ENCODE measurements around the gene ESR1. TPM values are rescaled to one million over a fixed set of nuclear protein-coding genes. Genes with fewer than 3 reads are reported as not detected.
"Not testable (repeated sequence)": the region's sequence is repeated elsewhere in the genome, so short reads cannot be mapped to it uniquely, and the experiment has no call there.

The ESR1 gene
- total RNA-seq, 2 donors from 2014 or later, result 2.4 to 3.9 TPM

DNA sequence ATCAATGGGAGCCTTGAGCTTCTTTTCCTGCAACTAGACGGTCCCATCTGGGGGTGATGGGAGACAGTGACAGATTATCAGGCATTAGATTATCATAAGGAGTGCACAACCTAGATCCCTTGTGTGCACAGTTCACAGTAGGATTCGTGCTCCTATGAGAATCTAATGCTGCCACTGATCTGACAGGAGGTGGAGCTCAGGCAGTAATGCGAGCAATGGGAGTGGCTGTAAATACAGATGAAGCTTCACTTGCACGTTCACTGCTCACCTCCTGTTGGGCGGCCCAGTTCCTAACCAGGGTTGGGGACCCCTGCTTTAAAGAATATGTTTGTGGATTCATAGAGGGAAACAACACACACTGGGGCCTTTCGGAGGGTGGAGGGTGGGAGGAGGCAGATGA lies 180.7 kb downstream of the ESR1 start:
- H3K27me3 Mint-ChIP-seq, result peaks cover 17% of the 10 kb centered on the region
- not testable (repeated sequence) for H3K4me3 Mint-ChIP-seq; ATAC-seq; H3K27ac Mint-ChIP-seq; H3K9me3 ChIP-seq (ENCODE audit: control insufficient read depth, low read length, poor library complexity, severe bottlenecking); H3K4me1 Mint-ChIP-seq; H3K36me3 Mint-ChIP-seq (ENCODE audit: low read depth); DNase-seq

DNA sequence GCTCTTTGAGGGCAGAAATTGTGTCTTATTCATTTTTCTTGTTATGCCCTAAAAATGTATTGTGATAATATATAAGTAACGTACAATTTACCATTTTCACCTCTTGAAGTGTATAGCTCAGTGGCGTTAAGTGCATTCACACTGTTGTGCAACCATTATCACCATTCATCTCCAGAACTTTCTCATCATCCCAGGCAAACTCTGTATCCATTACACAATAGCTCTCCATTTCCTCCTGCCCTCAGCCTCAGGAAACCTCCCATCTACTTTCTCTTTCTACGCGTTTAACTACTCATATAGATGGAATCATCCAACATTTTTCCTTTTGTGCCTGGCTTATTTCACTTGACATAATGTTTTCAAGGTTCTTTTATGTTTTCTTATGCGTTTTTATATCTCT lies 184.6 kb downstream of the ESR1 start:
- no peaks in the 10 kb centered on the region for H3K36me3 Mint-ChIP-seq (ENCODE audit: low read depth)

DNA sequence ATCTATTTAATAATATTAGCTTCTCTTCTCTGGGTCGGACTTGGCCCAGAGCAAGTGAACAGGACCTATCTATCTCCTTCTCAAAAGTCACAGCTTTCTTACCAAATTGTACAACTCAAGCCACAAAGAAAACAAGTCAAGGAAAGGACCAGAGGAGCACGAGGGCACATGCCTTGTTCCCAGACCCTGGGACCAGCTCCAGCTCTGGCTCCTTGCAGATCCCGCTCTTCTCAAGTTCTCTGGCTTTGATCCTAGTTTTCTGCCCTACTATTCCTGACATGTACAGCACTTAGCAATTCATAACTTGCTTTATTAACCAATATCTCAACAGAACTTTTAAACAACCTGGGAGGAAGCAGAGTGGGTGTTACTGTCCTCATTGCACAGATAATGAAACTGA lies 185.9 kb downstream of the ESR1 start:
- H3K36me3 Mint-ChIP-seq (ENCODE audit: low read depth), result no peaks in the 10 kb centered on the region
- H3K27ac Mint-ChIP-seq, result no peak overlapping the region
- ATAC-seq (no peak), DNase-seq (no peak)
- H3K4me1 Mint-ChIP-seq, result no peaks in the 10 kb centered on the region
- no peaks in the 10 kb centered on the region for H3K9me3 ChIP-seq (ENCODE audit: control insufficient read depth, low read length, poor library complexity, severe bottlenecking)
- peaks cover 5% of the 10 kb centered on the region for H3K27me3 Mint-ChIP-seq
- no peak overlapping the region for H3K4me3 Mint-ChIP-seq

More for the DNA sequence above, 184.6 kb downstream of the ESR1 start:
- Mint-ChIP-seq H3K4me3 (no peak overlapping the region), H3K27ac (no peak overlapping the region), H3K27me3 (peaks cover 9% of the 10 kb centered on the region), H3K4me1 (no peaks in the 10 kb centered on the region)
- no peaks in the 10 kb centered on the region for H3K9me3 ChIP-seq (ENCODE audit: control insufficient read depth, low read length, poor library complexity, severe bottlenecking)
- DNase-seq, result no peak
- no peak for ATAC-seq

DNA sequence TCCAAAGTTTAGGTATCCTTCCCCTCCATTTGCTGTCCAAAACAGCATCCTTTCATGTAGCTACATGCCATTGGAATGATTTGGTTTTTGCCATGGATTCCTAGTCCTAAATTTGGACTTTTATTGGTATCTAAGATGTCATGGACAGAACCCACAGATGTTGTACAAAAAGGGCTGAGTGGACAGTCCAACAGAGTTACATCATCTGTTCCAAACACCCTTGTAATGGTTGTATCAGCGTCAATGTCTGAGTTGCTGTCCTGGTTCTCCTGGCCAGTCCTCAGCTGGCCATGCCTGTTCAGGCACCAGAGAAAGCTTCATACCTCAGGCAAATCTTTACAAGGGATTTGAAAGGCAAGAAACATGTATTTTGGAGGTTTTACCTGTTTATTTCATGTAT lies 191.3 kb downstream of the ESR1 start:
- no peaks in the 10 kb centered on the region for H3K9me3 ChIP-seq (ENCODE audit: control insufficient read depth, low read length, poor library complexity, severe bottlenecking)
- no peak for ATAC-seq
- no peaks in the 10 kb centered on the region for H3K27me3 Mint-ChIP-seq
- H3K27ac Mint-ChIP-seq, result no peak overlapping the region
- H3K4me3 Mint-ChIP-seq, result no peak overlapping the region
- no peaks in the 10 kb centered on the region for H3K36me3 Mint-ChIP-seq (ENCODE audit: low read depth)
- H3K4me1 Mint-ChIP-seq, result no peaks in the 10 kb centered on the region
- DNase-seq, result no peak

DNA sequence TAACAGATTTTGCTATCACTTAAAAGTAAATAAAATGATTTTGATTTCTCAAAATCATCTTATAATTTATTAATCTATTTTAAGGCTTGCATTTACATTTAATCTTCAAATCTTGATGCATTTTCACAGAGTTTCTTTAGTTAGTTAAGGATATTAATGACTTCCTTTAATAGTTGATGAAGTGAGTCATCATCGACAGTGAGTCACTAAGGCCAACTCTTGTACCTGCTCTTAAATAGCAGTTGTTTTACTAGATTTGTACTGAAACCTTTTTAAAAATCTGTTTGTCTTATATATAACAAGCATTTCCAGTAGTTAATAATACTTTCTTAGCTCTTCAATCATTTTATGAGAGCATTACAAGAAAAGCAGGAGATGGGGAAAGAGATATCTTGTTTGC lies 191.7 kb downstream of the ESR1 start:
- Mint-ChIP-seq H3K4me3 (no peak overlapping the region), H3K4me1 (no peaks in the 10 kb centered on the region), H3K36me3 (ENCODE audit: low read depth) (no peaks in the 10 kb centered on the region), H3K27me3 (no peaks in the 10 kb centered on the region), H3K27ac (no peak overlapping the region)
- DNase-seq (no peak), ATAC-seq (no peak)
- H3K9me3 ChIP-seq (ENCODE audit: control insufficient read depth, low read length, poor library complexity, severe bottlenecking), result no peaks in the 10 kb centered on the region

DNA sequence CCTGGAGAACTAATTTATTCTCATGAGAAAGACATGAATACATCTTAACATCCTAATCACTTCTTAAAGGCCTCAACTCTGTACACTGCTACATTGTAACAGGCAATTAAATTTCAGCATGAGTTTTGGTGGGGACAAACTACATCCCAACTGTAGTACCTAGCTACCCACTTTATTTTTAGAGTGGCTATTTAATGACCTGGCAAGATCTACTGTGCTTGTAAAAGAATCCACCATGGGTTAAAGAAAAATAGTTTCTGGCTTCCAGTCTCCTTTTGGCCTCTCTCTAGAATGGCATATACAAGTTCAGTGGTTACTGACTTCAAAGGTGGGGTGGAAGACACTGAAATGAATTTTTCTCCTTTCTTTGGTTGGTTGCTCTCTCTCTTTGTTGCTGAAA lies 193.9 kb downstream of the ESR1 start:
- DNase-seq (no peak), ATAC-seq (no peak)
- no peaks in the 10 kb centered on the region for H3K9me3 ChIP-seq (ENCODE audit: control insufficient read depth, low read length, poor library complexity, severe bottlenecking)
- Mint-ChIP-seq H3K4me3 (no peak overlapping the region), H3K4me1 (no peaks in the 10 kb centered on the region), H3K27ac (no peak overlapping the region), H3K27me3 (no peaks in the 10 kb centered on the region), H3K36me3 (ENCODE audit: low read depth) (no peaks in the 10 kb centered on the region)

DNA sequence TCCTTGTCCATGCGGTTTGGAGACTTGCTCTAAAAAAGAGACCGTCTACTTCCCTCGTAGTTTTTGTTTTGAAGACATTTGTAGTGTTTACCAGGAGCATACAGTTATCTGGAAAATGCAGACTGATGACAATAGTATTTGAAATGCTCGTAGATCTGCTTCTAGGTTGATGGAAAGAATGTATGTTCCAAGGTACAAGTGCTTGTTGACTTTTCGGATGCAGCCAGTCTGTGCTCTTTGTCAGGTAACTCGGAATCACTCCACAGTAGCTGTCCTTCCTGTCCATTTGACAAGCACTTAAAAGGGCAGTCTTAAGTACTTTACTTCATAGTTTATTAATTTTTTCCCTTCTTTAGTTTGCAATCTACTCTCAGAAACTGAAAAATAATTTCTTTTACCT lies 194.8 kb downstream of the ESR1 start:
- ATAC-seq, result no peak

DNA sequence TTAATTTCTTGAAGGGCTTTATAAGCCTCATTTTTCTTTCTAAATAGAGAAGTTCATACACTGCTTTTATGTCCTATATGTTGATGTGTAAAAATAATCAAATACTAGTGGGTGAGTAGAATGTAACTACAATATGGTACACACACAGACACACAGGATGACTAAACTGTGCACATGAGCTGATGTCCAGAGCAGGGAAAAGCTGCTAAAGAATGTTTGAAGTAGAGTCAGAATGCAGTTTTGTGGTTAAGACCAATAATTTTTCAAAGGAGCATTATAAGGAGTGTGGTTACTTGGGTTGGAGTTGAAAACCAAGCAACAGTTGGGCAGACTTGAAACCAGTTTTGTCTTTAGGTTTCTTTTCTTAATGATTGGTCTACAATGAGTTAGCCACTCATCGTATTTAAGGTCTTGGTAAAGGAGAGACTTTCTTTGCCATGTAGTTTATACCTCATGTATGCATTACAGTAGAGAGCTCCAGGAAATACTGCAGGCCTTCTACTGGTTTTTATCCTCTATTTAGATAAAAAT lies 196.6 kb downstream of the ESR1 start:
- Mint-ChIP-seq H3K4me1 (no peaks in the 10 kb centered on the region), H3K27ac (no peak overlapping the region), H3K36me3 (ENCODE audit: low read depth) (no peaks in the 10 kb centered on the region), H3K27me3 (no peaks in the 10 kb centered on the region), H3K4me3 (no peak overlapping the region)
- DNase-seq, result no peak
- no peak for ATAC-seq
- no peaks in the 10 kb centered on the region for H3K9me3 ChIP-seq (ENCODE audit: control insufficient read depth, low read length, poor library complexity, severe bottlenecking)

More for the DNA sequence above, 194.8 kb downstream of the ESR1 start:
- no peaks in the 10 kb centered on the region for H3K9me3 ChIP-seq (ENCODE audit: control insufficient read depth, low read length, poor library complexity, severe bottlenecking)
- no peak for DNase-seq
- Mint-ChIP-seq H3K4me1 (no peaks in the 10 kb centered on the region), H3K27me3 (no peaks in the 10 kb centered on the region), H3K27ac (no peak overlapping the region), H3K36me3 (ENCODE audit: low read depth) (no peaks in the 10 kb centered on the region), H3K4me3 (no peak overlapping the region)

DNA sequence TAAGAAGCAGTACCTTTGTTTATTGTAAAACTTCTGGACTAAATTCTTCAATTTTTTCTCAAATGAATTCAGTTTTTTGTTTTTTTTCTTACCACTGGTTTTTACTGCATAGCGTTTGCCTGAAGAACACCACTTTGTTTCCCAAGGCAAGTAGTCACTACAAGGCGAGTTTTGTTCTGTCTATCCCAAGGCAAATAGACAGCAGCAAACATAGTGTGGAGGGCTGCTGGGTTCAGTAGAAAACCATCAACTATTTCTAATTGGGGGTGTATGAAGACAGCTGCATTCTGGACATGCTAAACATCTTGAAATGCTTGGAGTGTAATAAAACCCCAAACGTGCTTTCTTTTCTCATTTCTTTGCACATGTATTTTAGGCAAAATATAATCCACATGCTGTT lies 197.4 kb downstream of the ESR1 start:
- no peak overlapping the region for H3K4me3 Mint-ChIP-seq
- DNase-seq (no peak), ATAC-seq (no peak)
- H3K36me3 Mint-ChIP-seq (ENCODE audit: low read depth), result no peaks in the 10 kb centered on the region
- no peak overlapping the region for H3K27ac Mint-ChIP-seq
- peaks cover 4% of the 10 kb centered on the region for H3K27me3 Mint-ChIP-seq
- H3K4me1 Mint-ChIP-seq, result no peaks in the 10 kb centered on the region
- no peaks in the 10 kb centered on the region for H3K9me3 ChIP-seq (ENCODE audit: control insufficient read depth, low read length, poor library complexity, severe bottlenecking)

DNA sequence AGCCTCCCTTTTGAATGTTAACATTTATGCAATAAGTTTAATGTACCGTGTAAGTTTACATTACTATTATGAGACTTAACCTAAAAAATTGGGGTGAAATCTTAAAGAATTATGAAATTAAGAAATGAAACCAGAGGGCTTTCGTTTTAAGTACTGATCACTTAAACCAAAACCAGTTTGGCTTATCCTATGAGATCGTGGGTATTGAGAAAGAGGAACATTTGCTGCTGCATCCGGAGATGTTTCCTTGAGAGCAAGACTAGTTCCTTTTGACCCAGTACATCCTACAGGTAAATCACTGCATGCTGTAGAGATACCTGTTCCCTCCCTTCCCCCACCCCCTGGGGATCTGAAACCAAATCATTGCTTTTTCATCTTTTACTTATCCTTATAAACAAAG lies 201.3 kb downstream of the ESR1 start:
- Mint-ChIP-seq H3K27me3 (peaks cover 13% of the 10 kb centered on the region), H3K36me3 (ENCODE audit: low read depth) (no peaks in the 10 kb centered on the region), H3K4me3 (no peak overlapping the region), H3K27ac (no peak overlapping the region), H3K4me1 (peaks cover 2% of the 10 kb centered on the region)
- H3K9me3 ChIP-seq (ENCODE audit: control insufficient read depth, low read length, poor library complexity, severe bottlenecking), result no peaks in the 10 kb centered on the region
- no peak for ATAC-seq
- no peak for DNase-seq

DNA sequence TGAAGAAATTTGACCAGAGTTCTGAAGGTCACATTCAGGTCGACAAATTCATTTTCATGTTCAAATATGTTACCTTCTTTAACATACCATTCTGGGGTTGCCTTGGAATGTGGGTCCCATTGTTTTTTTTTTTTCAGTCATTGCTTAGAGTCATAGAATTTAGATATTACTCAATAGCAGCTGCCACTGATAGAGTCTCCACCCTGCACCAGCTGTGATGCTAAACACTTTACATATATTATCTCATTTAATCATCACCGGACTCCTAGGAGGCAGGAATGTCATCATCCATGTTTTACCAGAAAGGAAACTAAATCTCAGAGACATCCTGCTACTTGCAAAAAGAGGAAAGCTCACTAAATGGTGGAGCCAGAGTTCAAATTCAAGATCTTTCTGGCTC lies 204.7 kb downstream of the ESR1 start:
- H3K9me3 ChIP-seq (ENCODE audit: control insufficient read depth, low read length, poor library complexity, severe bottlenecking), result no peaks in the 10 kb centered on the region
- Mint-ChIP-seq H3K27me3 (peaks cover 18% of the 10 kb centered on the region), H3K4me1 (peaks cover 2% of the 10 kb centered on the region), H3K4me3 (no peak overlapping the region), H3K27ac (no peak overlapping the region), H3K36me3 (ENCODE audit: low read depth) (no peaks in the 10 kb centered on the region)
- ATAC-seq, result no peak
- no peak for DNase-seq

DNA sequence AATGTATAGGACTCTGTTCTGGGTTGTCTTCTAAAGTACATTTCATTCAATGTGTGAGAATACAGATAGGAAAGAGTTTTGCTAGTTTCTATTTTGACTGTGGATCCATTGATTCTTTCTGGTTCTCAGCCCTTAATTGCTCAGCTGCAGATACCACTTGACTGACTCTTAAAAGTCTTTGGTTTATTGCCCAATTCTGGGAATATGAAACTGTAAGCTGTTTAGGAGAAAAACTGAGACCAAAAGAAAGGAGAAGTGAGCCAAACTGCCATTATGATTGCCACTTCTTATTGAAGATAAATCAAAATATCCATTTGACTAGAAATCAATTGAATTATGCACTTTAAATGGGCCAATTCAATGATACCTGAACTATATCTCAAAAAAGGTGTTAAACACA lies 211.4 kb downstream of the ESR1 start:
- Mint-ChIP-seq H3K4me1 (no peaks in the 10 kb centered on the region), H3K27me3 (peaks cover 4% of the 10 kb centered on the region)

DNA sequence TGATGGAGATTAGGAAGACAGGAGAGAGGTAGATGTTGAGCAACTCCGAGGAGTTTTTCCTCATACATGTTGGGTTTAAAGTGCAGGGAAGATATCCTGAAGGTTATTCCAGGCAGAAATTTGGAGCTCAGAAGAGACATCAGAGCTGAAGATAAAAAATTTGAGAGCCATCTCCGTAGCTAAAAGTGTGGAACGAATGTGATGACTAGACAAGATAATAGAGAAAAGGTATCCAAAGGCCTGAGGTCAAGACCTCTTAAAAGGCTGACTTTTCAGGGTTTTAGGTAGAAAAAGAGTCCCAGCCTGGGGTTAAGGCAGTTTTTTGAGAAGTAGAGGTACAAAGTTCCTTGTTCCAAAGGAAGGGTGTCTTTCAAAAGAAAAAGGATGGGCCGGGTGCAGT lies 214.8 kb downstream of the ESR1 start:
- Mint-ChIP-seq H3K27ac (no peak overlapping the region), H3K36me3 (ENCODE audit: low read depth) (no peaks in the 10 kb centered on the region), H3K4me1 (no peaks in the 10 kb centered on the region), H3K4me3 (no peak overlapping the region), H3K27me3 (no peaks in the 10 kb centered on the region)
- no peaks in the 10 kb centered on the region for H3K9me3 ChIP-seq (ENCODE audit: control insufficient read depth, low read length, poor library complexity, severe bottlenecking)
- ATAC-seq, result no peak
- DNase-seq, result no peak

More for the DNA sequence above, 211.4 kb downstream of the ESR1 start:
- no peak overlapping the region for H3K27ac Mint-ChIP-seq
- ATAC-seq, result no peak
- H3K36me3 Mint-ChIP-seq (ENCODE audit: low read depth), result no peaks in the 10 kb centered on the region
- H3K4me3 Mint-ChIP-seq, result no peak overlapping the region
- DNase-seq, result no peak
- no peaks in the 10 kb centered on the region for H3K9me3 ChIP-seq (ENCODE audit: control insufficient read depth, low read length, poor library complexity, severe bottlenecking)

DNA sequence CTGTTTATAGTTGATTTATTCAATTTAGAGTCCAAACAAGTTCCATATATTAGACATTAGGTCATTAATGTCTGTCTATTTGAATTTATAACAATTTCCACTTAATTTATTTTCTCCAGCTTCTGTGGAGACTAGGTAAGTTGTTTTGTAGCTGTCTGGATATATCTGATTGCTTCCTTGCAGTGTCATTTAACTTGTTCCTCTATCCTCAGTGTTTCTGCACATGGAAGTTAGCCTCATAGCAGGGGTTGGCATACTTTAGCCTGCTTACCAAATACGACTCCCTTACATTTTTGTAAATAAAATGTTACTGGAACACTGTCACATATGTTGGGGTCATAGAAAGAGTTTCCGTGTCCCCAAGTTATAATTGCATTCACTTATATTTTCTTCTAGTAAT lies 216.1 kb downstream of the ESR1 start:
- no peaks in the 10 kb centered on the region for H3K36me3 Mint-ChIP-seq (ENCODE audit: low read depth)
- no peak overlapping the region for H3K4me3 Mint-ChIP-seq
- no peak overlapping the region for H3K27ac Mint-ChIP-seq
- no peak for ATAC-seq
- no peaks in the 10 kb centered on the region for H3K27me3 Mint-ChIP-seq
- DNase-seq, result no peak
- H3K9me3 ChIP-seq (ENCODE audit: control insufficient read depth, low read length, poor library complexity, severe bottlenecking), result no peaks in the 10 kb centered on the region
- no peaks in the 10 kb centered on the region for H3K4me1 Mint-ChIP-seq

Measured in T-helper 17 cell (primary cell).